CD14-positive monocyte (primary cell): ENCODE data around the gene YPEL3. TPM values are rescaled to one million over a fixed set of nuclear protein-coding genes. Genes with fewer than 3 reads are reported as not detected.

Source experiments
- DNase-seq, 3 donors: peaks; one replicate each; pipeline ENCODE4 v3.0.0-alpha.2; 2011 to 2022
- H2AFZ ChIP-seq: 2 replicates; pipeline ENCODE4 v1.6.0; 2012; ENCODE audit warnings: mild to moderate bottlenecking, low read depth, low read length, inconsistent platforms; ENCODE audit not compliant: insufficient read depth, poor library complexity, severe bottlenecking
- H3K27ac ChIP-seq, 2 donors: 1 replicate in 1 of 2; 2 replicates in 1 of 2; pipeline ENCODE4 v1.5.1; 2012 to 2013; ENCODE audit warnings: low read length in 2 of 2, control low read depth in 1 of 2, inconsistent platforms in 1 of 2, low read depth in 1 of 2, mild to moderate bottlenecking in 1 of 2
- H3K27me3 ChIP-seq, 2 donors: one replicate each; pipeline versions ENCODE4 v1.6.0 to v1.6.1; 2011 to 2013; ENCODE audit warnings: low read length in 2 of 2; ENCODE audit not compliant: control insufficient read depth in 2 of 2, insufficient read depth in 2 of 2
- H3K36me3 ChIP-seq, 2 donors: replicated peaks in 1 of 2; 1 replicate in 1 of 2; 2 replicates in 1 of 2; pipeline versions ENCODE4 v1.5.1 to v1.6.1; 2012 to 2013; ENCODE audit warnings: low read length in 2 of 2, control low read depth in 1 of 2, inconsistent platforms in 1 of 2, mild to moderate bottlenecking in 1 of 2; ENCODE audit not compliant: insufficient read depth in 2 of 2, control insufficient read depth in 1 of 2
- H3K4me1 ChIP-seq, 2 donors: 1 replicate in 1 of 2; 2 replicates in 1 of 2; pipeline versions ENCODE4 v1.5.1 to v1.6.1; 2012 to 2013; ENCODE audit warnings: low read length in 2 of 2, control low read depth in 1 of 2, inconsistent platforms in 1 of 2, mild to moderate bottlenecking in 1 of 2, moderate library complexity in 1 of 2; ENCODE audit not compliant: insufficient read depth in 2 of 2, control insufficient read depth in 1 of 2
- H3K4me2 ChIP-seq: replicated peaks from 2 replicates; pipeline ENCODE3; 2012; ENCODE audit warnings: low read length, moderate library complexity, mild to moderate bottlenecking; ENCODE audit not compliant: poor library complexity, severe bottlenecking; ENCODE audit errors: extremely low read depth
- H3K4me3 ChIP-seq, 3 experiments: fragments of 200-600 bp in 1 of 3; sonication (generic) in 1 of 3; replicated peaks in 1 of 3; 1 replicate in 2 of 3; 2 replicates in 1 of 3; pipeline ENCODE4 v1.5.1; 2011 to 2013; ENCODE audit warnings: low read length in 3 of 3, mild to moderate bottlenecking in 3 of 3, control low read depth in 2 of 3, low read depth in 2 of 3, inconsistent platforms in 1 of 3, moderate library complexity in 1 of 3
- H3K79me2 ChIP-seq: 2 replicates; pipeline ENCODE4 v1.6.0; 2012; ENCODE audit warnings: mild to moderate bottlenecking, control low read depth, inconsistent platforms, low read length, moderate library complexity; ENCODE audit not compliant: insufficient read depth
- H3K9ac ChIP-seq: 2 replicates; pipeline ENCODE4 v1.6.0; 2017; ENCODE audit warnings: low read length, mild to moderate bottlenecking; ENCODE audit not compliant: insufficient read depth, poor library complexity, severe bottlenecking
- H3K9me3 ChIP-seq, 2 donors: replicated peaks in 1 of 2; 1 replicate in 1 of 2; 2 replicates in 1 of 2; pipeline versions ENCODE4 v1.5.1 to v1.6.1; 2012 to 2013; ENCODE audit warnings: low read length in 2 of 2, control low read depth in 1 of 2; ENCODE audit not compliant: control insufficient read depth in 1 of 2, insufficient read depth in 1 of 2
- H4K20me1 ChIP-seq: 2 replicates; pipeline ENCODE4 v1.6.0; 2012; ENCODE audit warnings: mild to moderate bottlenecking, low read length, control low read depth, moderate library complexity; ENCODE audit not compliant: insufficient read depth
- H3K27ac Mint-ChIP-seq, 7 donors: one replicate each; pipeline ENCODE4 v1.8.0; 2020; ENCODE audit warnings: mild to moderate bottlenecking in 7 of 7, mixed read lengths in 7 of 7, moderate library complexity in 6 of 7, inconsistent platforms in 2 of 7
- H3K27me3 Mint-ChIP-seq, 3 donors: one replicate each; pipeline ENCODE4 v1.8.0; 2021 to 2022; ENCODE audit warnings: low read depth in 3 of 3, mild to moderate bottlenecking in 3 of 3, mixed read lengths in 3 of 3, moderate library complexity in 3 of 3, inconsistent platforms in 1 of 3
- H3K36me3 Mint-ChIP-seq, 2 donors: one replicate each; pipeline ENCODE4 v1.8.0; 2020; ENCODE audit warnings: mixed read lengths in 2 of 2, inconsistent platforms in 1 of 2, mild to moderate bottlenecking in 1 of 2
- H3K4me1 Mint-ChIP-seq: one replicate; pipeline ENCODE4 v1.8.0; 2020; ENCODE audit warnings: mild to moderate bottlenecking, mixed read lengths
- H3K4me3 Mint-ChIP-seq, 2 donors: one replicate each; pipeline ENCODE4 v1.8.0; 2020; ENCODE audit warnings: mild to moderate bottlenecking in 2 of 2, mixed read lengths in 2 of 2, moderate library complexity in 1 of 2
- H3K9me3 Mint-ChIP-seq, 7 donors: one replicate each; pipeline ENCODE4 v1.8.0; 2020 to 2022; ENCODE audit warnings: mixed read lengths in 7 of 7, mild to moderate bottlenecking in 6 of 7, moderate library complexity in 6 of 7, inconsistent platforms in 2 of 7
- WGBS: methylation state at CpG from one replicate; pipeline ENCODE4 v1.1.5; 2013; ENCODE audit warnings: missing lambda C conversion rate; ENCODE audit not compliant: insufficient coverage; 5-methylcytosine and 5-hydroxymethylcytosine counted together
- intact Hi-C, 2 donors: fragments of 100-400 bp; cut with micrococcal nuclease; formaldehyde crosslinking; loops; one replicate each; pipeline versions ENCODE4 v1.15.0 to v1.15.1; 2023
- polyA plus RNA-seq, 3 donors: library from polyadenylated mRNA; depleted of rRNA in 1 of 3; unstranded in 2 of 3; stranded (reverse) in 1 of 3; fragments of 300-500 nt in 2 of 3; fragments of >200 nt in 1 of 3; fragmentation: Illumina TruSeq in 2 of 3; gene quantifications; 1 replicate in 2 of 3; 2 replicates in 1 of 3; pipeline ENCODE4 v1.2.3, GENCODE V29; 2012 to 2021
- TF ChIP-seq, protein P1 (sequence below): fragments of 200-600 bp; IDR thresholded peaks from one replicate; pipeline ENCODE4 v1.8.0; 2022; ENCODE audit warnings: antibody characterized with exemption, mild to moderate bottlenecking

Gene YPEL3
- polyA plus RNA-seq, 3 donors, result 182 to 283 (median 235) TPM

DNA sequence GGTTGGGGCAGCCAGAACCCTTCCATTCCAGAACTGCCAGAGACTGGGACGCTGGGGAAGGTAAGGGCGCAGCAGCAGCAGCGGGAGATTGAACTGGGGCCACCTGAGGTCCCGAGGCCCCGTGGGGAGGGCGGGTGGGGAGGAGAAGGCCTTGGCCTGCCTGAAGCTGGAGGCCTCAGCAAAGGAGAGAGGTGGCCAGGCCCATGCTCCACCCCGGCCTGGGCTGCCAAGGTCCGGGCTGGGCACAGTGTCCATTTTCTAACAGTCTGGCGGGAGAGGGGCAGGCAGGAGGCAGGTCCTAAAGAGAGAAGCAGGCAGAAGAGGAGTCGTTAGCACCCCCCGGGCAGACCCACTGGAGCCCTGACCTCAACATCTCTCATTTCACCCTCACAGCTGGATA is 18.4 kb upstream of the YPEL3 start:
- Mint-ChIP-seq H3K36me3 (peaks cover 54 to 91% of the 10 kb centered on the region in 2 donors), H3K9me3 (peaks cover 0 to 5% (median 0%) of the 10 kb centered on the region in 7 donors), H3K4me1 (peaks cover 7% of the 10 kb centered on the region), H3K4me3 (no peak overlapping the region), H3K27ac (no peak overlapping the region), H3K27me3 (peaks cover 0 to 3% (median 0%) of the 10 kb centered on the region in 3 donors)
- H3K27me3 ChIP-seq, result no peaks in the 10 kb centered on the region
- H3K79me2 ChIP-seq, result no peaks in the 10 kb centered on the region
- WGBS, result 98% methylated on average over 6 of the region's 11 CpGs
- TF ChIP-seq, protein P1, sequence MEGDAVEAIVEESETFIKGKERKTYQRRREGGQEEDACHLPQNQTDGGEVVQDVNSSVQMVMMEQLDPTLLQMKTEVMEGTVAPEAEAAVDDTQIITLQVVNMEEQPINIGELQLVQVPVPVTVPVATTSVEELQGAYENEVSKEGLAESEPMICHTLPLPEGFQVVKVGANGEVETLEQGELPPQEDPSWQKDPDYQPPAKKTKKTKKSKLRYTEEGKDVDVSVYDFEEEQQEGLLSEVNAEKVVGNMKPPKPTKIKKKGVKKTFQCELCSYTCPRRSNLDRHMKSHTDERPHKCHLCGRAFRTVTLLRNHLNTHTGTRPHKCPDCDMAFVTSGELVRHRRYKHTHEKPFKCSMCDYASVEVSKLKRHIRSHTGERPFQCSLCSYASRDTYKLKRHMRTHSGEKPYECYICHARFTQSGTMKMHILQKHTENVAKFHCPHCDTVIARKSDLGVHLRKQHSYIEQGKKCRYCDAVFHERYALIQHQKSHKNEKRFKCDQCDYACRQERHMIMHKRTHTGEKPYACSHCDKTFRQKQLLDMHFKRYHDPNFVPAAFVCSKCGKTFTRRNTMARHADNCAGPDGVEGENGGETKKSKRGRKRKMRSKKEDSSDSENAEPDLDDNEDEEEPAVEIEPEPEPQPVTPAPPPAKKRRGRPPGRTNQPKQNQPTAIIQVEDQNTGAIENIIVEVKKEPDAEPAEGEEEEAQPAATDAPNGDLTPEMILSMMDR, result no peak
- no peak overlapping the region for H3K9ac ChIP-seq
- intact Hi-C loops, result no loop called here
- H3K4me2 ChIP-seq, result no peak overlapping the region
- H3K4me1 ChIP-seq, result no peaks in the 10 kb centered on the region
- no peak overlapping the region for H3K27ac ChIP-seq
- DNase-seq, result no peak
- H2AFZ ChIP-seq, result no peak overlapping the region
- H4K20me1 ChIP-seq, result no peaks in the 10 kb centered on the region
- no peak overlapping the region for H3K4me3 ChIP-seq
- peaks cover 41 to 71% of the 10 kb centered on the region in 2 donors for H3K36me3 ChIP-seq
- no peaks in the 10 kb centered on the region for H3K9me3 ChIP-seq

DNA sequence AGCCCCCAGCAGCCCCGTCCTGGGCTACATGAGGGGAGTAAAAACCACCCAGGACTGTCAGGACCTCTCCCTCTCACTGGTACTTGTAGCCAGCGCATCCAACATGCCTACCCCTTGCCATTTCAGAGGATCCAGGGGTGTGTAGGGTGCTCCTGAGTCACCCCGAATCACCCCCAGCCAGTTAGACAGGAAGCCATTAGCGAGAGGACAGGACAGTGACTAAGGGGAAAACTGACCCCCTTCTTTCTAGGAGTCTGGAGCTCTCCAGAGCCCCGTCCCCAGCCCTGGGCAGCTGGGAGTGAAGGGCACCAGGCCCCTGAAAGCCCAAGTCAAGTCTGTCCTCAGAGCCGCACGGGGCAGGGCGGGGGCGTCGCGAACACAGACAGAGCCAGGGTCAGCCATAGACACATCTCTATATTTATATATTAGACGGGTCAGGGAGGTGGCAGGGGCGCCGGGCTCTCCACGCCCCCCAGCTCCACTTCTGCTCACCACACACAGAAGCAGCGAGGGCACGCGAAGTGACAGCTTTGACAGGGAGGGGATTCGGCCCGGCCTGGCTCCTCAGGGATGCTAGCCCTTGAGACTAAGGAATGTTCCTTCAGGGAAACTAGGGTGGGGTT is 17.8 kb upstream of the YPEL3 start:
- Histone ChIP-seq H3K4me3 (no peak overlapping the region), H3K27ac (peak overlapping the region in 1 of 2 donors; percentile 20), H3K9me3 (no peaks in the 10 kb centered on the region), H3K4me2 (no peak overlapping the region), H3K36me3 (peaks cover 41 to 65% of the 10 kb centered on the region in 2 donors), H4K20me1 (no peaks in the 10 kb centered on the region), H2AFZ (no peak overlapping the region), H3K27me3 (no peaks in the 10 kb centered on the region), H3K4me1 (no peaks in the 10 kb centered on the region), H3K79me2 (no peaks in the 10 kb centered on the region), H3K9ac (no peak overlapping the region)
- intact Hi-C loops, result no loop called here
- H3K4me3 Mint-ChIP-seq, result no peak overlapping the region
- peak overlapping the region in 1 of 7 donors; percentile 36 for H3K27ac Mint-ChIP-seq
- H3K4me1 Mint-ChIP-seq, result peaks cover 7% of the 10 kb centered on the region
- peaks cover 0 to 1% (median 0%) of the 10 kb centered on the region in 3 donors for H3K27me3 Mint-ChIP-seq
- TF ChIP-seq, protein P1, result no peak
- WGBS, result 100% methylated on average over 1 of the region's 20 CpGs
- no peak for DNase-seq
- peaks cover 0 to 5% (median 0%) of the 10 kb centered on the region in 7 donors for H3K9me3 Mint-ChIP-seq
- peaks cover 50 to 91% of the 10 kb centered on the region in 2 donors for H3K36me3 Mint-ChIP-seq
